PC-3 (cell line): ENCODE measurements around the gene GOLGA1. TPM values are rescaled to one million over a fixed set of nuclear protein-coding genes. Genes with fewer than 3 reads are reported as not detected.

Experiments
- total RNA-seq: library from RNA; depleted of rRNA; stranded (reverse); fragments of >200 nt; gene quantifications from 2 replicates; pipeline ENCODE4 v1.2.3, GENCODE V29; 2014; rRNA removed

GOLGA1 gene
- total RNA-seq, 1 experiment from 2014 or later, result 8.6 TPM

Other genes starting within 250 kb of the GOLGA1 start
- gene NR6A1, start 169.8 kb downstream of the GOLGA1 start, total RNA-seq, result 0.77 and 1.6 TPM in 2 replicates
- 3.4 and 4.7 TPM in 2 replicates for gene OLFML2A, start 163.9 kb downstream of the GOLGA1 start, total RNA-seq
- not detected in 2 replicates for gene WDR38, start 87.6 kb downstream of the GOLGA1 start, total RNA-seq
- 1,981 and 2,242 TPM in 2 replicates for gene RPL35, start 79.1 kb downstream of the GOLGA1 start, total RNA-seq
- gene ARPC5L, start 79.0 kb downstream of the GOLGA1 start, total RNA-seq, result 54.5 and 63.0 TPM in 2 replicates
- 4.4 and 5.2 TPM in 2 replicates for gene SCAI, start 202.4 kb upstream of the GOLGA1 start, total RNA-seq
- 10.8 and 16.4 TPM in 2 replicates for gene PPP6C, start 248.7 kb upstream of the GOLGA1 start, total RNA-seq